GM12878 (cell line): ENCODE results near the gene UNC13A.

Experiments used
- GABPA ChIP-seq: IDR thresholded peaks from 2 replicates; pipeline ENCODE4 v1.6.1; 2014; ENCODE audit warnings: antibody characterized with exemption, low read depth, mild to moderate bottlenecking, inconsistent platforms
- POLR2AphosphoS2 ChIP-seq: IDR thresholded peaks from 2 replicates; pipeline ENCODE4 v1.6.1; 2011; ENCODE audit warnings: low read depth, mild to moderate bottlenecking, low read length, improper control_type of control experiment, moderate library complexity

GRCh38 chr19:17648786-17649185 is 39.4 kb downstream of the UNC13A start:
- TF ChIP-seq POLR2AphosphoS2 (no peak), GABPA (no peak)
